ENCODE measurements around the gene S100A5.

DNA sequence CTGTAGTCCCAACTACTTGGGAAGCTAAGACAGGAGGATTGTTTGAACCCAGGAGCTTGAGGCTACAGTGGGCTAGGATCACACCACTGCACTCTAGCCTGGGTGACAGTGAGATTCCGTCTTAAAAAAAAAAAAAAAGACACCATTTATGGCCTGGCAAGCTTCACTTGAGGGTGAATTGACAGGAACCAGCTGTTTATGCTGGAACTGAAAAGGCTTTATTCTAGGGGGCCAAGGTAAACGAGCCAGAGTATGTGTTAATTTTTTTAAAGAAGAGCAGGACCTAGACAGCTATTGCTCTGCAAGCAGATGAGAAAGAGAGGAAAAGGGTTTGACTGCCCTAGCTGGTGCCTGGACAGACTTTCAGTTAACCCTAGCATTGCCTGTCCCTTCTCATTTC, 42.0 kb downstream of the S100A5 start:
- TF ChIP-seq ZFP3 (tag by site-specific recombination; IDR thresholded peaks at IDR 0.05; ENCODE audit: low read depth): no peak
- no peak for TF ChIP-seq CTCF (tag by site-specific recombination; IDR thresholded peaks at IDR 0.05)
- no peak for TF ChIP-seq GLI4 (tag by site-specific recombination; IDR thresholded peaks at IDR 0.05)
- no peak for TF ChIP-seq ZNF76 (tag by site-specific recombination; IDR thresholded peaks at IDR 0.05; ENCODE audit: borderline replicate concordance, low read depth)
- no peak for TF ChIP-seq ZNF239 (tag by site-specific recombination; IDR thresholded peaks at IDR 0.05)
- TF ChIP-seq, protein P1, sequence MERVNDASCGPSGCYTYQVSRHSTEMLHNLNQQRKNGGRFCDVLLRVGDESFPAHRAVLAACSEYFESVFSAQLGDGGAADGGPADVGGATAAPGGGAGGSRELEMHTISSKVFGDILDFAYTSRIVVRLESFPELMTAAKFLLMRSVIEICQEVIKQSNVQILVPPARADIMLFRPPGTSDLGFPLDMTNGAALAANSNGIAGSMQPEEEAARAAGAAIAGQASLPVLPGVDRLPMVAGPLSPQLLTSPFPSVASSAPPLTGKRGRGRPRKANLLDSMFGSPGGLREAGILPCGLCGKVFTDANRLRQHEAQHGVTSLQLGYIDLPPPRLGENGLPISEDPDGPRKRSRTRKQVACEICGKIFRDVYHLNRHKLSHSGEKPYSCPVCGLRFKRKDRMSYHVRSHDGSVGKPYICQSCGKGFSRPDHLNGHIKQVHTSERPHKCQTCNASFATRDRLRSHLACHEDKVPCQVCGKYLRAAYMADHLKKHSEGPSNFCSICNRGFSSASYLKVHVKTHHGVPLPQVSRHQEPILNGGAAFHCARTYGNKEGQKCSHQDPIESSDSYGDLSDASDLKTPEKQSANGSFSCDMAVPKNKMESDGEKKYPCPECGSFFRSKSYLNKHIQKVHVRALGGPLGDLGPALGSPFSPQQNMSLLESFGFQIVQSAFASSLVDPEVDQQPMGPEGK (tag by site-specific recombination; IDR thresholded peaks at IDR 0.05): no peak
- TF ChIP-seq ZNF514 (tag by site-specific recombination; IDR thresholded peaks at IDR 0.05): no peak
- TF ChIP-seq, protein P2, sequence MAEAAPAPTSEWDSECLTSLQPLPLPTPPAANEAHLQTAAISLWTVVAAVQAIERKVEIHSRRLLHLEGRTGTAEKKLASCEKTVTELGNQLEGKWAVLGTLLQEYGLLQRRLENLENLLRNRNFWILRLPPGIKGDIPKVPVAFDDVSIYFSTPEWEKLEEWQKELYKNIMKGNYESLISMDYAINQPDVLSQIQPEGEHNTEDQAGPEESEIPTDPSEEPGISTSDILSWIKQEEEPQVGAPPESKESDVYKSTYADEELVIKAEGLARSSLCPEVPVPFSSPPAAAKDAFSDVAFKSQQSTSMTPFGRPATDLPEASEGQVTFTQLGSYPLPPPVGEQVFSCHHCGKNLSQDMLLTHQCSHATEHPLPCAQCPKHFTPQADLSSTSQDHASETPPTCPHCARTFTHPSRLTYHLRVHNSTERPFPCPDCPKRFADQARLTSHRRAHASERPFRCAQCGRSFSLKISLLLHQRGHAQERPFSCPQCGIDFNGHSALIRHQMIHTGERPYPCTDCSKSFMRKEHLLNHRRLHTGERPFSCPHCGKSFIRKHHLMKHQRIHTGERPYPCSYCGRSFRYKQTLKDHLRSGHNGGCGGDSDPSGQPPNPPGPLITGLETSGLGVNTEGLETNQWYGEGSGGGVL (tag by site-specific recombination; IDR thresholded peaks at IDR 0.05): no peak
